GM12891 (cell line): ENCODE results near the gene MYL6.
A peak's percentile ranks its signal among the peaks of the same experiment; 100 is the strongest.

Source experiments
- DNase-seq: peaks from one replicate; pipeline ENCODE4 v3.0.0; 2011; ENCODE audit warnings: low spot score; ENCODE audit not compliant: insufficient read length
- FAIRE-seq: peaks from 2 replicates; lab custom pipeline; 2011; peaks lifted over from hg19 to GRCh38; lab: Jason Lieb, UNC
- PAX5 ChIP-seq: IDR thresholded peaks from 2 replicates; pipeline ENCODE4 v1.6.1; 2011; ENCODE audit warnings: low read length, moderate library complexity, mild to moderate bottlenecking; ENCODE audit not compliant: insufficient read depth, severe bottlenecking
- POLR2A ChIP-seq: IDR thresholded peaks from 2 replicates; pipeline ENCODE4 v1.6.1; 2011; ENCODE audit warnings: low read depth, low read length, control low read depth
- POLR2AphosphoS5 ChIP-seq: IDR thresholded peaks from 2 replicates; pipeline ENCODE4 v1.6.1; 2011; ENCODE audit warnings: low read depth, low read length, control low read depth
- POU2F2 ChIP-seq: IDR thresholded peaks from 2 replicates; pipeline ENCODE4 v1.6.1; 2011; ENCODE audit warnings: low read depth, mild to moderate bottlenecking, control low read depth, low read length, moderate library complexity
- SPI1 ChIP-seq: IDR thresholded peaks from 2 replicates; pipeline ENCODE4 v1.6.1; 2011; ENCODE audit warnings: low read depth, low read length, control low read depth
- TAF1 ChIP-seq: IDR thresholded peaks from 2 replicates; pipeline ENCODE4 v1.6.1; 2011; ENCODE audit warnings: low read depth, low read length, control low read depth

Gene MYL6

DNA sequence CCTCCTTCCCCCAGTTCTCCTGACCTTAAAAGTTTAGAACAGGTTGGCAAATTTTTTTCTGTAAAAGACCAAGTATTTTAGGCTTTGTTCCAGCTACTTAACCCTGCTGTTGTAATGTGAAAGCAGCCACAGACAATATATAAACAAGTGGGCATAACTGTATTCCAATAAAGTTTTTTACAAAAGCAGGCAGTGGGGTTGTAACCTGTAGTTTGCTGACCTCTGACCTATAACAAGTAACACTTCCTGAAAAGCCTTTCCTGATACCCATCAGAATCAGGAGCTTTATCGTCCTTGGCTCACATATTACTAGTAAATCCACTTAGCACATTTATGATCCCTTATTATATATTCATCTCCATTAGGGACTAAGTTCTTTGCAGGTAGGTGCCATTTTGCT lies 44.2 kb downstream of the MYL6 start:
- no peak for DNase-seq
- no peak for TF ChIP-seq SPI1
- no peak for FAIRE-seq

GRCh38 chr12:56202838-56203237 lies 44.7 kb downstream of the MYL6 start:
- FAIRE-seq (no peak), DNase-seq (no peak)
- no peak for TF ChIP-seq PAX5

GRCh38 chr12:56204275-56204674 lies 46.1 kb downstream of the MYL6 start:
- TF ChIP-seq POLR2A (no peak), POLR2AphosphoS5 (no peak), POU2F2 (no peak), SPI1 (no peak), TAF1 (no peak), PAX5 (no peak)
- no peak for FAIRE-seq
- no peak for DNase-seq

DNA sequence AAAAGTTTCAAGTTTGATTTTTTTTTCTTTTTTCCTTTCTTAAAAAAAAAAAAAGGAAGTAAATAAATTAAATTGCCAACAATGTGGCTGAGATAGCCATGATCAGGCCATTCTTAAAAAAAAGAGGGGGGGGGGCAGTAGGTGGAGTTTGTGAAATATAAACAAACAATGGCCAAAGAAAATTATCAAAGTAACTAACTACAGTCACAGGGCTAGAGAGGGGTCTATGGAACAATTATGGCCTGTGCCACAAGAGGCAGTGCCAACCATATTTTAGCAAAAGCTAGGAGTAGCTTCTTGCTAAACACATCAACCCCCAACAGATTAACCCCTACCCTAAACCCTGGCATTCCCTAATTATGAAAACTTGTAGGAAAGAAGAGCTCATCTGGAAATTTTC lies 47.3 kb downstream of the MYL6 start:
- TF ChIP-seq PAX5 (no peak), POLR2A (no peak), SPI1 (no peak), POU2F2 (no peak), TAF1 (no peak), POLR2AphosphoS5 (no peak)
- DNase-seq (no peak), FAIRE-seq (no peak)

DNA sequence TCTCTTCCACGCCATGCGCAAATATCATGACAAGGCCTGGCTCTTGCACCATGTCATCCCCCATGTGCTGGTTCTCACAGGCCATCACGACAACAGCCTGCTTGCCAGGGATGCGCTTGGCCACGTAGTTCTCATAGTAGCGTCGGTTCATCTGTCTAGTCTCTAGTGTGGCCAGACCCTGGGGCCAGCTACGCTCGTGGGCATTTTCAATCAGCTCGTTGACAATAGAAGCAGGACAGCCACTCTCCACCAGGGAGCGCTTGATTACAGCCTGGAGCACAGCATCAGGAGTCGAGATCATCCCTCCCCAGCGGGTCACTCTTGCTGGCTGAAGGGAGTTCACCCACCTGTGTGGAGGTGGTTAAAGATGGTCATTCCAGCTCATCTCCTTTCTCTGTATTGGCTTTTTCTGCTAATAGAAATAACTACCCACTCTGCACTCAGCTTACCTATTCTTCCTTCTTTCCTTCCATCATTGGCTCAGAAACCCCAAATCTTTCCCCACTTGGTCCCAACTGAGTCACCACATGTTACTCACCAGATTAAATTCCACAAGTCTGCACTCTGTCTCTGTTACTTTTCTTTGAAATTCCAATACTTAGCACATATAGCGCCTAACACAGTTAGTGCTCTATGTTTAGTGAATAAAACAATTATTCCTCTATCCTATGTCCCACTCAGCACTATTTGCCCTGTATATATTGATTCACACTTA lies 48.5 kb downstream of the MYL6 start:
- TF ChIP-seq POU2F2 (no peak), SPI1 (no peak), POLR2AphosphoS5 (no peak), POLR2A (no peak), PAX5 (no peak), TAF1 (no peak)
- FAIRE-seq: peak; percentile 33
- DNase-seq: no peak

DNA sequence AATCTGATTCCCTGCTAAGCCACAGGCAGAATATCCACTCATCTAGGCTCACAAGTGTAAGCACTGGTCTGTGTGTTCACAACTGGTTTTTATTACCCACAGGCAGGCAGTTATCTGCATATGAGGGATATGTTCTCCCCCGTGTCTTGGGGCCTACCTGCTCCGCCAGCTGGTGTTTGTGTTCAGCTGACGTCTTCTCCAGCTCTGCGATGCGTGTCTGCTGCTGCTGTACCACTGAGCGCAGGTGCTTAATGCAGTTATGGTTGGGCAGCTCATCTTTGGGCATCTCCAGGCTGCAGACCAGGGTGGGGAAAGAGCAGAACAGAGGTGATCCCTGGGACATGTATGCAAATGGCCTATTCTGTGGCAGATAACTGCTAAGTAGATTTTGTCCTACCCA lies 49.8 kb downstream of the MYL6 start:
- FAIRE-seq (no peak), DNase-seq (no peak)
- TF ChIP-seq POU2F2 (no peak), SPI1 (no peak), TAF1 (no peak), POLR2AphosphoS5 (no peak)
